ENCODE measurements around the gene RAB26.
"Not testable (repeated sequence)": the region's sequence is repeated elsewhere in the genome, so short reads cannot be mapped to it uniquely, and the experiment has no call there.

GRCh38 chr16:2123706-2124376 is 24.6 kb upstream of the RAB26 start:
- TF ChIP-seq POLR2A (IDR thresholded peaks at IDR 0.05; ENCODE audit: low read length); GATA1 (IDR thresholded peaks at IDR 0.05; ENCODE audit: low read depth, low read length): not testable (repeated sequence)
